Glomerular visceral epithelial cell (primary cell): ENCODE measurements around the gene OR3A3.
"Not testable (repeated sequence)": the region's sequence is repeated elsewhere in the genome, so short reads cannot be mapped to it uniquely, and the experiment has no call there.

ENCODE experiments used
- DNase-seq: peaks from one replicate; pipeline ENCODE4 v3.0.0-alpha.2; 2016; ENCODE audit errors: extremely low spot score

The OR3A3 gene

GRCh38 chr17:3411070-3411469 lies at the start of gene OR3A3:
Gene OR3A3, plus strand, starts transcription at chr17:3411370.
- no peak for DNase-seq

GRCh38 chr17:3371167-3371566 lies 40.0 kb upstream of the OR3A3 start:
- not testable (repeated sequence) for DNase-seq

- no peak for DNase-seq
Observed at GRCh38 chr17:3378321-3378720, 32.8 kb upstream of the OR3A3 start.

GRCh38 chr17:3381957-3382356 lies 29.2 kb upstream of the OR3A3 start:
- DNase-seq = no peak

DNA sequence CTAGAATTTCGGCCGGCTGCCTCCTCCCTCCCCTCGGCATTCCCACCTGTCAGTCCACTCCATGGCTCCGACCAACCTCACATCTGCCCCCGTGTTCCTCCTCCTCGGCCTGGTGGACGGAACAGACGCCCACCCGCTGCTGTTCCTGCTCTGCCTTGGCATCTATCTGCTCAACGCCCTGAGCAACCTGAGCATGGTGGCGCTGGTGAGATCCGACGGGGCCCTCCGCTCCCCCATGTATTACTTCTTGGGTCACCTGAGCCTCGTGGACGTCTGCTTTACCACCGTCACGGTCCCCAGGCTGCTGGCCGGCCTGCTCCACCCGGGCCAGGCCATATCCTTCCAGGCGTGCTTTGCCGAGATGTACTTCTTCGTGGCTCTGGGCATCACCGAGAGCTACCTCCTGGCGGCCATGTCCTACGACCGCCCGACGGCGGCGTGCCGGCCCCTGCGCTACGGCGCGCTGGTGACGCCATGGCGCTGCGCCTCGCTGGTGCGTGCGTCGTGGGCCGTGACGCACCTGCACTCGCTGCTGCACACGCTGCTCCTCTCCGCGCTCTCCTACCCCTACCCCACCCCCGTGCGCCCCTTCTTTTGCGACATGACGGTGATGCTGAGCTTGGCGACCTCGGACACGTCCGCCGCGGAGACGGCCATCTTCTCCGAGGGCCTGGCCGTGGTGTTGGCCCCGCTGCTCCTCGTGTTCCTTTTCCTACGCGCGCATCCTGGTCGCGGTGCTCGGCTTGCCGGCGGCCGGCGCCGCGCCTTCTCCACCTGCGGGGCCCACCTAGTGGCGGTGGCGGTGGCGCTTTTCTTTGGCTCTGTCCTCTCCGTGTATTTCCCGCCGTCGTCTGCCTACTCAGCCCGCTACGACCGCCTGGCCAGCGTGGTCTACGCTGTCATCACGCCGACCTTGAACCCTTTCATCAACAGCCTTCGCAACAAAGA lies 25.0 kb upstream of the OR3A3 start, which contains the start of gene OR3A2:
OR3A2 (minus strand) TSS at position 440 of the 948 bp plus-strand sequence.
- no peak for DNase-seq

DNA sequence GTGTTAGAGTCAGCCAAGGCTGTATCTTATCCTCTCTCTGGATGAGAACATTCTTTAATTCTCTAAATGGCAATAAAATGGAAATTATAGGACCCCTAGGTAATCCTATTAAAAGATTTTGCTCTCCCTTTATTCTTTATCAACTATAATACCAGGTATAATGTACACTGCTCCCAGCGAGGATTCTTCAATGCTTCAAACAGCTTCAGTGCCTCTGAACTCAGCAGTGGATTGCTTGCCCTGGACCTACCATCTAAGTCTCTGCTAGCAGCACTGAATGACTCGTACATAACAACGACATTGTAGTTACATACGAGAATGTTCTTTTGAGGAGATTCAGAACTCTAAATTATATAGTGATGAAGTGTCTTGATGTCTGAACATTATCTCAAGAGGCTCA lies 21.4 kb upstream of the OR3A3 start:
- no peak for DNase-seq

- not testable (repeated sequence) for DNase-seq
Observed at GRCh38 chr17:3397801-3398200, 13.4 kb upstream of the OR3A3 start.

DNA sequence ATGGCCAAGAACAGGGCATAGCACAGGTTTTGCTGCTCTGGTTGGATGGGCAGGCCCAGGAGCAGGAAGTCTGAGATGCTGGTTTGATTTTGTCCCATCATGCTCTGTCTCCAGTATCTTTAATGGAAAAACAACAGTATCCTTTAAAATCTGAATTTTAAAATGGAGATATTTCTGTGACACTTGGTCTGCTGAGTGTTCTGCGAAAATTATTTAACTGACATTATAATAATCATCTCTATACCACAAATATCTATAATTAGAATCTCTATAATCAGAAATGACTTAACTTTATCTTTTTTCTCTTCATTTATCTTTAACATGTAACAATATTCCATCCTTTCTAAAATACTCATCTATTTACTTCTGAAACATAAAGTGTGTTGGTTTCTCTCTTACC lies 12.9 kb upstream of the OR3A3 start, which contains the start of gene OR1E1:
OR1E1 (minus strand) TSS at position 101 of the 400 bp plus-strand sequence; CDS start at position 101, 0 bp downstream.
- no peak for DNase-seq

DNA sequence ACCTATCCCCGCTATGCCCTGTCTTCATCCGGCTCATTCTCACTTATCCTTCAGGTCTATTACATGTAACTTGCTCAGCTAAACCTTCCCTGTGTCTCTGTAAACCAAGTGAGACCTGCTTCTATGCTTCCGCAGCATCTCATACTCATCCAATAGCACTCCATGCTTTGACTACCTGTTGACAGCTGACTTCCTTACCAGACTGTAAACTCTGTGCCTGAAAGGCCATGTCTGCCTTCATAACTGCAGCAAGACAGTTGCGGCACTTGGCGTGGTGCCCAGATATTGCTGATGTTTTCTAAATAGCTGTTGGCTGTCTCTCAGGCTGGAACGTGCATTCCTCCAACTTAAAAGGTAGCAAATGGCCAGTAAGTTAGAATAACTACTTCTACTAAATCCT lies 11.1 kb upstream of the OR3A3 start:
- no peak for DNase-seq

- DNase-seq = no peak
Observed at GRCh38 chr17:3401786-3402185, 9.4 kb upstream of the OR3A3 start.

- DNase-seq = not testable (repeated sequence)
Observed at GRCh38 chr17:3403856-3404255, 7.3 kb upstream of the OR3A3 start.

DNA sequence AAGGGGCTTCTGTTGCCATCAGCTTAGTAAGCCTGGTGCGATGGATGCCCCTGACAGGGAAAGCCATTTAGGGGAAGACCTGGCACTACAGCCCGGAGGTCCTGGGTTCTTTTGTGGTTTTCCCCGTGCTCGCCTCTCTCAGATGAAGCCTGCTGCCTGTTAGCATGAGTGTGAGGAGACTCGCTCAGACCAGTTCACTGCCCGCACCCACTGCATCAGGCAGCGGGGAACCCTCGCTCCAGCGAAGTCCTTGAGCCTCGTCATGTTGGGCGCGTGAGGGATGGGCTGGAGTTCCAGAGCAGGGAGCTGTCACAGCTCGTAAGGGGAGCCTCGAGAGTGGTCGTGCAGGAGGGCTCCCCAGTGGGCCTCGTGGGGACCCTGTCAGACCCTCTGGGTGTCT lies 1.0 kb downstream of the OR3A3 start:
- DNase-seq = not testable (repeated sequence)

GRCh38 chr17:3415610-3416009 lies 4.4 kb downstream of the OR3A3 start:
- DNase-seq = no peak

GRCh38 chr17:3418222-3418621 lies 7.1 kb downstream of the OR3A3 start:
- no peak for DNase-seq

GRCh38 chr17:3433215-3433614 lies 22.0 kb downstream of the OR3A3 start:
- DNase-seq = not testable (repeated sequence)

- no peak for DNase-seq
Observed at GRCh38 chr17:3433741-3434140, 22.6 kb downstream of the OR3A3 start, which contains the start of gene OR1E2. Gene OR1E2, minus strand, starts transcription at chr17:3433841. Its CDS starts 0 bp downstream, at chr17:3433841.

GRCh38 chr17:3438368-3438767 lies 27.2 kb downstream of the OR3A3 start:
- DNase-seq = no peak

- no peak for DNase-seq
Observed at GRCh38 chr17:3440451-3440850, 29.3 kb downstream of the OR3A3 start.

- DNase-seq = no peak
Observed at GRCh38 chr17:3447625-3448024, 36.5 kb downstream of the OR3A3 start.

GRCh38 chr17:3448059-3448665 lies 37.0 kb downstream of the OR3A3 start:
- DNase-seq = no peak

DNA sequence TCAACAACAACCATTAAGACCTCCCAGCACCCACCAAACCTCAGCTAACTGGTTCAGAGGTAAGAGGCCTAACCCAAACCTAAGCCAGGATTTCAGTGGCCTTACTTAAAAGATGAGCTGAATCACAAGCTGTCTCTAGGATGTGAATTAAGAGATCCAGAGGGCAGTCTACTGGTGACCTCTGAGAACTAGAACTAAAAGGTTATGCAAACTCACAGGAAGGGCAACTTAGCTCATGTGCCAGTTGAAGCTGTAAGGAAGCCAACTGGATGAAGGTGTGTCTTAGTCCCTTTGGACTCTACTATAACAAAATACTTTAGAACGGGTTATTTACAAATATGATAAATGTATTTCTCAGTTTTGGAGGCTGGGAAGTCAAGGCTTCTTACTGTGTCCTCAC lies 55.2 kb downstream of the OR3A3 start:
- DNase-seq = not testable (repeated sequence)

DNA sequence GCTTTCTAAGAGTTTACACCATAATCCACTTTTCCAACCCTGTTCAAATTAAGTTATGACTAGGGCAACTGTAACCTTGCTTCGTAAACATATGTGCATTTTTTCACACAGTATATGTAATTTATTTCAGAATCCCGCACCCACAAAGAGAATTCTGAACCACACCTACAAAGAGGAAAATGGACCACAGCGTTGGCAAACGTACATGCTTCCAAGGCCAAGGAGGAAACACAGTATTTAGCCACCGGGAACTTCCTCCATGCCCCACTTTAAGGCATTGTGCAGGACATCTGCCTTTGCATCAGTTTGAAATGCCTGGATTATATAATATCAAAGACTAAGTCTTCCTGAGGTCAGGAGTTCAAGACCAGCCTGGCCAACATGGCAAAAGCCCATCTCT lies 58.4 kb downstream of the OR3A3 start:
- no peak for DNase-seq

DNA sequence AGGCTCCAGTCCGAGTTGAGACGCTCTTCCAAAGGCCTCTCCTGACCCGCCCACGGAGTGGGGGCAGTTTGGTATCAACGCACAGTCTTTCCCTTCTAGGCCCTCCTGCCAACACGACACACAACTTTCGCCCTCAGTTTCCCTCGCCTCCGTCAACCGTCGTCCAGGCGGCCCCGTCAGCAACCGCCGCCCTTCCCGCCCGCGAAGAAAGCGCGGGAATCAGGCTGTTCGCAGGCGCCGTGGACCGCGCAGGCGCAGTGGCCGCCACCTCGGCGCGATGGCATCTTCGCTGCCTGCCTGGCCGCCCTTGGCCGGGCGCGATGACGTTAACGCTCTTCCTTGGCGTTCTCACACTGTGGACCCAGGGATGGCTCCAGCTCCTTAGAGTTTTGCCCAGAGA lies 60.4 kb downstream of the OR3A3 start, which contains the start of gene SPATA22:
SPATA22 (minus strand) TSS at position 221 of the 400 bp plus-strand sequence. CDS start 2,494 bp downstream, outside the sequence.
- no peak for DNase-seq
